CD4-positive, alpha-beta T cell treated with Interleukin-1 beta for 1 hour (primary cell): Measurements from ENCODE around the gene SLC23A2.
A peak's percentile ranks its signal among the peaks of the same experiment; 100 is the strongest.
"Not testable (repeated sequence)": the region's sequence is repeated elsewhere in the genome, so short reads cannot be mapped to it uniquely, and the experiment has no call there.

Source experiments
- DNase-seq, 2 donors: peaks; one replicate each; pipeline ENCODE4 v3.0.0-alpha.2; 2020 to 2022

Gene SLC23A2

GRCh38 chr20:4898282-4899244 is 102.7 kb downstream of the SLC23A2 start:
- DNase-seq = no peak

- DNase-seq = no peak
Measured at GRCh38 chr20:4897600-4897999, 103.7 kb downstream of the SLC23A2 start.

GRCh38 chr20:4896971-4897497 is 104.3 kb downstream of the SLC23A2 start:
- DNase-seq = peak in 1 of 2 donors; percentile 7

- no peak for DNase-seq
Measured at GRCh38 chr20:4896119-4896702, 105.1 kb downstream of the SLC23A2 start.

- DNase-seq = no peak
Measured at GRCh38 chr20:4894981-4895381, 106.3 kb downstream of the SLC23A2 start.

GRCh38 chr20:4894409-4894808 is 106.9 kb downstream of the SLC23A2 start:
- no peak for DNase-seq

- no peak for DNase-seq
Measured at GRCh38 chr20:4893709-4894108, 107.6 kb downstream of the SLC23A2 start.

GRCh38 chr20:4891997-4892396 is 109.3 kb downstream of the SLC23A2 start:
- no peak for DNase-seq

GRCh38 chr20:4891190-4891763 is 110.0 kb downstream of the SLC23A2 start:
- no peak for DNase-seq

GRCh38 chr20:4889446-4889845 is 111.9 kb downstream of the SLC23A2 start:
- no peak for DNase-seq

GRCh38 chr20:4887586-4887985 is 113.7 kb downstream of the SLC23A2 start:
- DNase-seq = no peak

- no peak for DNase-seq
Measured at GRCh38 chr20:4886771-4887527, 114.4 kb downstream of the SLC23A2 start.

- DNase-seq = no peak
Measured at GRCh38 chr20:4885877-4886276, 115.4 kb downstream of the SLC23A2 start.

- DNase-seq = no peak
Measured at GRCh38 chr20:4883546-4883945, 117.8 kb downstream of the SLC23A2 start.

- no peak for DNase-seq
Measured at GRCh38 chr20:4883051-4883450, 118.3 kb downstream of the SLC23A2 start.

- no peak for DNase-seq
Measured at GRCh38 chr20:4881006-4881730, 120.1 kb downstream of the SLC23A2 start.

GRCh38 chr20:4880051-4880450 is 121.3 kb downstream of the SLC23A2 start:
- DNase-seq = no peak

GRCh38 chr20:4878099-4878498 is 123.2 kb downstream of the SLC23A2 start:
- not testable (repeated sequence) for DNase-seq

GRCh38 chr20:4876731-4877130 is 124.6 kb downstream of the SLC23A2 start:
- no peak for DNase-seq

GRCh38 chr20:4876301-4876700 is 125.0 kb downstream of the SLC23A2 start:
- DNase-seq = no peak

GRCh38 chr20:4875578-4876067 is 125.7 kb downstream of the SLC23A2 start:
- DNase-seq = no peak

- no peak for DNase-seq
Measured at GRCh38 chr20:4873396-4873795, 127.9 kb downstream of the SLC23A2 start.
